Spleen (tissue), 11 donors: ENCODE data around the gene SEZ6L2. TPM values are rescaled to one million over a fixed set of nuclear protein-coding genes. Genes with fewer than 3 reads are reported as not detected.
"Not testable (repeated sequence)": the region's sequence is repeated elsewhere in the genome, so short reads cannot be mapped to it uniquely, and the experiment has no call there.

Experiments
- DNase-seq: peaks from one replicate; pipeline ENCODE4 v3.0.0-alpha.2; 2020
- H3K27ac ChIP-seq, 8 donors: fragments of 200-600 bp; sonication (generic) in 7 of 8; 1 replicate in 4 of 8; 2 replicates in 4 of 8; pipeline versions ENCODE4 v1.5.0 to v1.8.0; 2016 to 2021; ENCODE audit warnings: inconsistent platforms in 4 of 8, mild to moderate bottlenecking in 4 of 8, moderate library complexity in 1 of 8
- H3K27me3 ChIP-seq, 7 donors: fragments of 200-600 bp; sonication (generic) in 6 of 7; replicated peaks in 1 of 7; 1 replicate in 4 of 7; 2 replicates in 3 of 7; pipeline versions ENCODE4 v1.5.0 to v1.8.0; 2016 to 2021; ENCODE audit warnings: inconsistent platforms in 3 of 7, mild to moderate bottlenecking in 1 of 7
- H3K36me3 ChIP-seq, 6 donors: fragments of 200-600 bp; sonication (generic) in 5 of 6; 1 replicate in 4 of 6; 2 replicates in 2 of 6; pipeline versions ENCODE4 v1.5.0 to v1.8.0; 2016 to 2021; ENCODE audit warnings: inconsistent platforms in 2 of 6
- H3K4me1 ChIP-seq, 6 donors: fragments of 200-600 bp; sonication (generic) in 5 of 6; 1 replicate in 3 of 6; 2 replicates in 3 of 6; pipeline versions ENCODE4 v1.5.0 to v1.8.0; 2016 to 2021; ENCODE audit warnings: inconsistent platforms in 3 of 6
- H3K4me3 ChIP-seq, 8 donors: fragments of 200-600 bp; sonication (generic) in 7 of 8; 1 replicate in 4 of 8; 2 replicates in 4 of 8; pipeline versions ENCODE4 v1.5.0 to v1.8.0; 2016 to 2021; ENCODE audit warnings: inconsistent platforms in 4 of 8, mild to moderate bottlenecking in 4 of 8, moderate library complexity in 2 of 8
- H3K9me3 ChIP-seq, 8 donors: fragments of 200-600 bp; sonication (generic) in 7 of 8; 1 replicate in 4 of 8; 2 replicates in 4 of 8; pipeline versions ENCODE4 v1.5.0 to v1.8.0; 2016 to 2021; ENCODE audit warnings: inconsistent platforms in 4 of 8
- CTCF ChIP-seq, 11 experiments: fragments of 200-600 bp in 7 of 11; fragments of 450-650 bp in 4 of 11; sonication (generic) in 4 of 11; IDR thresholded peaks in 8 of 11; conservative IDR thresholded peaks in 3 of 11; 1 replicate in 7 of 11; 2 replicates in 4 of 11; pipeline versions ENCODE4 v1.4.0 to v1.8.0; 2016 to 2021; ENCODE audit warnings: antibody characterized with exemption in 11 of 11, inconsistent platforms in 4 of 11, mild to moderate bottlenecking in 1 of 11
- POLR2A ChIP-seq, 3 donors: fragments of 450-650 bp; IDR thresholded peaks; one replicate each; pipeline ENCODE4 v1.5.1; 2017; ENCODE audit warnings: antibody characterized with exemption in 3 of 3, mild to moderate bottlenecking in 1 of 3
- POLR2AphosphoS5 ChIP-seq, 3 donors: sonication (generic); formaldehyde crosslinking; IDR thresholded peaks; one replicate each; pipeline ENCODE4 v1.5.1; 2017; ENCODE audit warnings: antibody characterized with exemption in 3 of 3
- WGBS, 5 donors: extraction: QIAGEN DNeasy Blood & Tissue Kit in 3 of 5; methylation state at CpG; one replicate each; pipeline versions ENCODE4 v1.1.5 to v1.1.7; 2013 to 2018; 5-methylcytosine and 5-hydroxymethylcytosine counted together
- intact Hi-C: fragments of 100-400 bp; cut with DNase I; formaldehyde crosslinking; loops from one replicate; pipeline ENCODE4 v1.15.0; 2023; ENCODE audit warnings: low total_unique reads
- polyA plus RNA-seq, 3 donors: library from polyadenylated mRNA; stranded (reverse); fragments of 200-250 nt; gene quantifications; one replicate each; pipeline ENCODE4 v1.2.1, GENCODE V29; 2013
- total RNA-seq, 7 donors: library from RNA; depleted of rRNA in 3 of 7; stranded (reverse); fragments of >200 nt in 3 of 7; fragmentation: NEBNext Ultra II Directional in 4 of 7; extraction: Animal tissue kit (Norgen Biotek cat#: 25700) in 4 of 7; gene quantifications; one replicate each; pipeline versions ENCODE4 v1.1.0 to v1.2.1, GENCODE V29; 2016 to 2021
- donor health status: healthy with polysubstance abuse.
- donor health status: DM: no; HTN: no; CAD: no; lungs with moderate emphysema.
- donor health status: DM: no; HTN: no; CAD: no.
- donor health status: Bipolar disorder and iron deficiency.
- donor health status: healthy.
- donor health status: DM: no; HTN: no; CAD: no.
- donor health status: DM: yes; HTN: yes; CAD: no.

The SEZ6L2 gene
- total and polyA plus RNA-seq, 10 donors: 0.35 to 4.1 (median 2.1) TPM

- 77 to 88% (median 85%) methylated on average over 6 of the region's 6 CpGs for WGBS, 5 donors
- H3K9me3 ChIP-seq: no peaks in the 10 kb centered on the region
- intact Hi-C loops: no loop called here
- no peak overlapping the region for H3K4me3 ChIP-seq
- no peaks in the 10 kb centered on the region for H3K4me1 ChIP-seq
- no peak for DNase-seq
- H3K27ac ChIP-seq: no peak overlapping the region
- no peak for TF ChIP-seq POLR2A (IDR thresholded peaks at IDR 0.05)
- TF ChIP-seq POLR2AphosphoS5 (IDR thresholded peaks at IDR 0.05): no peak
- no peak for TF ChIP-seq CTCF (IDR thresholded peaks at IDR 0.05 in 8 of 11, conservative IDR thresholded peaks at IDR 0.05 in 3 of 11)
- H3K36me3 ChIP-seq: peaks cover 3 to 93% (median 24%) of the 10 kb centered on the region in 6 donors
- H3K27me3 ChIP-seq: no peaks in the 10 kb centered on the region
These were observed 16.4 kb upstream of the SEZ6L2 start for GRCh38 chr16:29915590-29916247.

DNA sequence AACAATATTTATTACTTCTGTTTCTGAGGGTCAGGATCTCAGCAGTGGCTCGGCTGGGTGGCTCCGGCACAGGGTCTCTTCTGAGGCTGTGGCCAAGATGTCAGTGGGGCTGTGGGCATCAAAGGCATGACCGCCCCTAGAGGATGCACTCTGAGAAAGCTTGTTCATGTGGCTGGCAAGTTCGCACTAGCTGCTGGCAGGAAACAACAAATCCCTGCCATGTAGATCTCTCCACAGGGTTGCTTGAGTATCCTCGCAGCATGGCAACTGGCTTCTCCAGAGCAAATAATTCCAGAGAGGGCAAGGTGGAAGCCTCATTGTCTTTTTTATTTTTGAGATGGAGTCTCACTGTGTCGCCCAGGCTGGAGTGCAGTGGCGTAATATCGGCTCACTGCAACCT is 14.2 kb upstream of the SEZ6L2 start:
- no peaks in the 10 kb centered on the region for H3K9me3 ChIP-seq
- 94 to 98% (median 96%) methylated on average over 8 of the region's 8 CpGs for WGBS, 5 donors
- no peak overlapping the region for H3K27ac ChIP-seq
- H3K4me1 ChIP-seq: no peaks in the 10 kb centered on the region
- DNase-seq: peak; percentile 23
- intact Hi-C loops: no loop called here
- no peak for TF ChIP-seq POLR2A (IDR thresholded peaks at IDR 0.05)
- TF ChIP-seq CTCF (IDR thresholded peaks at IDR 0.05 in 8 of 11, conservative IDR thresholded peaks at IDR 0.05 in 3 of 11): no peak
- no peak for TF ChIP-seq POLR2AphosphoS5 (IDR thresholded peaks at IDR 0.05)
- peaks cover 0 to 73% (median 9%) of the 10 kb centered on the region in 6 donors for H3K36me3 ChIP-seq
- H3K27me3 ChIP-seq: no peaks in the 10 kb centered on the region
- H3K4me3 ChIP-seq: no peak overlapping the region

DNA sequence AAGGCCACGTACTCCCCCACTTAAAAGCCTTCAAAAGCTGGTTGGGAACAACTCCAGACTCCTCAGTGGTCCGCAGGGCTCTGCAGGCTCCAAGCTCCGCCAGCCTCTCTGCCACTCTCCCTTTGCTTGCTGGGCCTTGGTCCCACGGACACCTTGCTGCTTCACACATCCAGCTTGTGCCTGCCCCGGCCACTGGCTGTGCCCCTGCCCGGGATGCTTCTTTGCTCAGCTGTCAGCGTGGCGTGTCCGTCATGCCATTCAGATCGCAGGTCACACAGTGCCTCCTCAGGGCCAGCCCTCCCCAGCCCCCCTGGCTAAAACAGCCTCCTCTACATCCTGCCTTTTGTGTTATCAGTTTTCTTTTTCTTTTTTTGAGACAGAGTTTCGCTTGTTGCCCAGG is 12.7 kb upstream of the SEZ6L2 start:
- peak in 1 of 3 donors; percentile 54 for TF ChIP-seq POLR2AphosphoS5 (IDR thresholded peaks at IDR 0.05)
- TF ChIP-seq POLR2A (IDR thresholded peaks at IDR 0.05): no peak
- intact Hi-C loops: no loop called here
- Histone ChIP-seq H3K9me3 (no peaks in the 10 kb centered on the region), H3K27ac (no peak overlapping the region), H3K4me3 (no peak overlapping the region), H3K27me3 (no peaks in the 10 kb centered on the region), H3K4me1 (no peaks in the 10 kb centered on the region), H3K36me3 (peaks cover 0 to 64% (median 6%) of the 10 kb centered on the region in 6 donors)
- DNase-seq: peak; percentile 51
- WGBS, 5 donors: 76 to 90% (median 87%) methylated on average over 11 of the region's 11 CpGs

- Histone ChIP-seq H3K4me1 (no peaks in the 10 kb centered on the region), H3K27me3 (no peaks in the 10 kb centered on the region), H3K9me3 (no peaks in the 10 kb centered on the region), H3K4me3 (no peak overlapping the region), H3K27ac (no peak overlapping the region), H3K36me3 (peaks cover 0 to 64% (median 8%) of the 10 kb centered on the region in 6 donors)
- intact Hi-C loops: no loop called here
- 83 to 94% (median 91%) methylated on average over 15 of the region's 15 CpGs for WGBS, 5 donors
- DNase-seq: peak; percentile 58
- no peak for TF ChIP-seq POLR2A (IDR thresholded peaks at IDR 0.05)
- peak in 1 of 3 donors; percentile 48 for TF ChIP-seq POLR2AphosphoS5 (IDR thresholded peaks at IDR 0.05)
These were observed 12.3 kb upstream of the SEZ6L2 start for GRCh38 chr16:29911676-29912010.

GRCh38 chr16:29910819-29911675 is 11.7 kb upstream of the SEZ6L2 start:
- peak; percentile 47 for DNase-seq

GRCh38 chr16:29909851-29910250 is 10.5 kb upstream of the SEZ6L2 start:
- intact Hi-C loops: not testable (repeated sequence)

More at GRCh38 chr16:29910819-29911675, 11.7 kb upstream of the SEZ6L2 start:
- intact Hi-C loops: no loop called here
- H3K27ac ChIP-seq: no peak overlapping the region
- 87 to 96% (median 90%) methylated on average over 13 to 20 of the region's 20 CpGs for WGBS, 5 donors
- H3K4me3 ChIP-seq: no peak overlapping the region
- H3K27me3 ChIP-seq: no peaks in the 10 kb centered on the region
- TF ChIP-seq POLR2AphosphoS5 (IDR thresholded peaks at IDR 0.05) (peak in 1 of 3 donors; percentile 35), POLR2A (IDR thresholded peaks at IDR 0.05) (no peak), CTCF (IDR thresholded peaks at IDR 0.05 in 8 of 11, conservative IDR thresholded peaks at IDR 0.05 in 3 of 11) (no peak)
- no peaks in the 10 kb centered on the region for H3K9me3 ChIP-seq
- peaks cover 0 to 64% (median 8%) of the 10 kb centered on the region in 6 donors for H3K36me3 ChIP-seq
- H3K4me1 ChIP-seq: no peaks in the 10 kb centered on the region

More at GRCh38 chr16:29909851-29910250, 10.5 kb upstream of the SEZ6L2 start:
- H3K9me3 ChIP-seq, H3K27me3 ChIP-seq, DNase-seq, H3K4me1 ChIP-seq, H3K4me3 ChIP-seq, H3K27ac ChIP-seq: not testable (repeated sequence)
- 76 to 98% (median 83%) methylated on average over 4 to 6 of the region's 6 CpGs for WGBS, 5 donors
- H3K36me3 ChIP-seq: peaks cover 0 to 52% (median 8%) of the 10 kb centered on the region in 6 donors
